CD14-positive monocyte (primary cell): ENCODE data around the gene ANO2. TPM values are rescaled to one million over a fixed set of nuclear protein-coding genes. Genes with fewer than 3 reads are reported as not detected.

Source experiments
- DNase-seq, 3 donors: peaks; one replicate each; pipeline ENCODE4 v3.0.0-alpha.2; 2011 to 2022
- H2AFZ ChIP-seq: 2 replicates; pipeline ENCODE4 v1.6.0; 2012; ENCODE audit warnings: mild to moderate bottlenecking, low read depth, low read length, inconsistent platforms; ENCODE audit not compliant: insufficient read depth, poor library complexity, severe bottlenecking
- H3K27ac ChIP-seq, 2 donors: 1 replicate in 1 of 2; 2 replicates in 1 of 2; pipeline ENCODE4 v1.5.1; 2012 to 2013; ENCODE audit warnings: low read length in 2 of 2, control low read depth in 1 of 2, inconsistent platforms in 1 of 2, low read depth in 1 of 2, mild to moderate bottlenecking in 1 of 2
- H3K27me3 ChIP-seq, 2 donors: one replicate each; pipeline versions ENCODE4 v1.6.0 to v1.6.1; 2011 to 2013; ENCODE audit warnings: low read length in 2 of 2; ENCODE audit not compliant: control insufficient read depth in 2 of 2, insufficient read depth in 2 of 2
- H3K36me3 ChIP-seq, 2 donors: replicated peaks in 1 of 2; 1 replicate in 1 of 2; 2 replicates in 1 of 2; pipeline versions ENCODE4 v1.5.1 to v1.6.1; 2012 to 2013; ENCODE audit warnings: low read length in 2 of 2, control low read depth in 1 of 2, inconsistent platforms in 1 of 2, mild to moderate bottlenecking in 1 of 2; ENCODE audit not compliant: insufficient read depth in 2 of 2, control insufficient read depth in 1 of 2
- H3K4me1 ChIP-seq, 2 donors: 1 replicate in 1 of 2; 2 replicates in 1 of 2; pipeline versions ENCODE4 v1.5.1 to v1.6.1; 2012 to 2013; ENCODE audit warnings: low read length in 2 of 2, control low read depth in 1 of 2, inconsistent platforms in 1 of 2, mild to moderate bottlenecking in 1 of 2, moderate library complexity in 1 of 2; ENCODE audit not compliant: insufficient read depth in 2 of 2, control insufficient read depth in 1 of 2
- H3K4me2 ChIP-seq: replicated peaks from 2 replicates; pipeline ENCODE3; 2012; ENCODE audit warnings: low read length, moderate library complexity, mild to moderate bottlenecking; ENCODE audit not compliant: poor library complexity, severe bottlenecking; ENCODE audit errors: extremely low read depth
- H3K4me3 ChIP-seq, 3 experiments: fragments of 200-600 bp in 1 of 3; sonication (generic) in 1 of 3; replicated peaks in 1 of 3; 1 replicate in 2 of 3; 2 replicates in 1 of 3; pipeline ENCODE4 v1.5.1; 2011 to 2013; ENCODE audit warnings: low read length in 3 of 3, mild to moderate bottlenecking in 3 of 3, control low read depth in 2 of 3, low read depth in 2 of 3, inconsistent platforms in 1 of 3, moderate library complexity in 1 of 3
- H3K79me2 ChIP-seq: 2 replicates; pipeline ENCODE4 v1.6.0; 2012; ENCODE audit warnings: mild to moderate bottlenecking, control low read depth, inconsistent platforms, low read length, moderate library complexity; ENCODE audit not compliant: insufficient read depth
- H3K9ac ChIP-seq: 2 replicates; pipeline ENCODE4 v1.6.0; 2017; ENCODE audit warnings: low read length, mild to moderate bottlenecking; ENCODE audit not compliant: insufficient read depth, poor library complexity, severe bottlenecking
- H3K9me3 ChIP-seq, 2 donors: replicated peaks in 1 of 2; 1 replicate in 1 of 2; 2 replicates in 1 of 2; pipeline versions ENCODE4 v1.5.1 to v1.6.1; 2012 to 2013; ENCODE audit warnings: low read length in 2 of 2, control low read depth in 1 of 2; ENCODE audit not compliant: control insufficient read depth in 1 of 2, insufficient read depth in 1 of 2
- H4K20me1 ChIP-seq: 2 replicates; pipeline ENCODE4 v1.6.0; 2012; ENCODE audit warnings: mild to moderate bottlenecking, low read length, control low read depth, moderate library complexity; ENCODE audit not compliant: insufficient read depth
- H3K27ac Mint-ChIP-seq, 7 donors: one replicate each; pipeline ENCODE4 v1.8.0; 2020; ENCODE audit warnings: mild to moderate bottlenecking in 7 of 7, mixed read lengths in 7 of 7, moderate library complexity in 6 of 7, inconsistent platforms in 2 of 7
- H3K27me3 Mint-ChIP-seq, 3 donors: one replicate each; pipeline ENCODE4 v1.8.0; 2021 to 2022; ENCODE audit warnings: low read depth in 3 of 3, mild to moderate bottlenecking in 3 of 3, mixed read lengths in 3 of 3, moderate library complexity in 3 of 3, inconsistent platforms in 1 of 3
- H3K36me3 Mint-ChIP-seq, 2 donors: one replicate each; pipeline ENCODE4 v1.8.0; 2020; ENCODE audit warnings: mixed read lengths in 2 of 2, inconsistent platforms in 1 of 2, mild to moderate bottlenecking in 1 of 2
- H3K4me1 Mint-ChIP-seq: one replicate; pipeline ENCODE4 v1.8.0; 2020; ENCODE audit warnings: mild to moderate bottlenecking, mixed read lengths
- H3K4me3 Mint-ChIP-seq, 2 donors: one replicate each; pipeline ENCODE4 v1.8.0; 2020; ENCODE audit warnings: mild to moderate bottlenecking in 2 of 2, mixed read lengths in 2 of 2, moderate library complexity in 1 of 2
- H3K9me3 Mint-ChIP-seq, 7 donors: one replicate each; pipeline ENCODE4 v1.8.0; 2020 to 2022; ENCODE audit warnings: mixed read lengths in 7 of 7, mild to moderate bottlenecking in 6 of 7, moderate library complexity in 6 of 7, inconsistent platforms in 2 of 7
- CTCF ChIP-seq: fragments of 200-600 bp; IDR thresholded peaks from one replicate; pipeline ENCODE4 v1.8.0; 2022; ENCODE audit warnings: antibody characterized with exemption, mild to moderate bottlenecking
- WGBS: methylation state at CpG from one replicate; pipeline ENCODE4 v1.1.5; 2013; ENCODE audit warnings: missing lambda C conversion rate; ENCODE audit not compliant: insufficient coverage; 5-methylcytosine and 5-hydroxymethylcytosine counted together
- intact Hi-C, 2 donors: fragments of 100-400 bp; cut with micrococcal nuclease; formaldehyde crosslinking; loops; one replicate each; pipeline versions ENCODE4 v1.15.0 to v1.15.1; 2023
- polyA plus RNA-seq, 3 donors: library from polyadenylated mRNA; depleted of rRNA in 1 of 3; unstranded in 2 of 3; stranded (reverse) in 1 of 3; fragments of 300-500 nt in 2 of 3; fragments of >200 nt in 1 of 3; fragmentation: Illumina TruSeq in 2 of 3; gene quantifications; 1 replicate in 2 of 3; 2 replicates in 1 of 3; pipeline ENCODE4 v1.2.3, GENCODE V29; 2012 to 2021

ANO2 gene
- polyA plus RNA-seq, 3 donors = not detected

GRCh38 chr12:5650281-5650680 lies 294.8 kb downstream of the ANO2 start:
- Histone ChIP-seq H3K27ac (no peak overlapping the region), H3K9ac (no peak overlapping the region), H3K36me3 (no peaks in the 10 kb centered on the region), H3K27me3 (no peaks in the 10 kb centered on the region), H3K79me2 (no peaks in the 10 kb centered on the region), H3K9me3 (no peaks in the 10 kb centered on the region), H2AFZ (no peak overlapping the region), H4K20me1 (no peaks in the 10 kb centered on the region), H3K4me3 (no peak overlapping the region), H3K4me2 (no peak overlapping the region), H3K4me1 (no peaks in the 10 kb centered on the region)
- no peak for DNase-seq
- H3K27ac Mint-ChIP-seq = no peak overlapping the region
- WGBS = no CpG with 5 or more reads among the region's 2 CpGs
- H3K9me3 Mint-ChIP-seq = peaks cover 0 to 1% (median 0%) of the 10 kb centered on the region in 7 donors
- no peaks in the 10 kb centered on the region for H3K4me1 Mint-ChIP-seq
- no peak for TF ChIP-seq CTCF
- H3K27me3 Mint-ChIP-seq = peaks cover 0 to 13% (median 5%) of the 10 kb centered on the region in 3 donors
- no peaks in the 10 kb centered on the region for H3K36me3 Mint-ChIP-seq
- no peak overlapping the region for H3K4me3 Mint-ChIP-seq
- intact Hi-C loops = no loop called here

GRCh38 chr12:5648692-5649359 lies 296.2 kb downstream of the ANO2 start:
- peaks cover 2 to 13% (median 5%) of the 10 kb centered on the region in 3 donors for H3K27me3 Mint-ChIP-seq

More at GRCh38 chr12:5648692-5649359, 296.2 kb downstream of the ANO2 start:
- Histone ChIP-seq H3K4me2 (no peak overlapping the region), H3K9me3 (no peaks in the 10 kb centered on the region), H3K79me2 (no peaks in the 10 kb centered on the region), H3K27ac (no peak overlapping the region), H3K9ac (no peak overlapping the region), H3K4me3 (no peak overlapping the region), H3K4me1 (no peaks in the 10 kb centered on the region), H4K20me1 (no peaks in the 10 kb centered on the region), H3K36me3 (no peaks in the 10 kb centered on the region), H3K27me3 (no peaks in the 10 kb centered on the region), H2AFZ (no peak overlapping the region)
- no peak for TF ChIP-seq CTCF
- Mint-ChIP-seq H3K4me1 (no peaks in the 10 kb centered on the region), H3K36me3 (no peaks in the 10 kb centered on the region), H3K9me3 (peaks cover 0 to 1% (median 0%) of the 10 kb centered on the region in 7 donors), H3K4me3 (no peak overlapping the region), H3K27ac (no peak overlapping the region)
- no peak for DNase-seq
- WGBS = 60% methylated on average over 5 of the region's 9 CpGs
- intact Hi-C loops = no loop called here
